ENCODE data around the gene USP34. TPM values are rescaled to one million over a fixed set of nuclear protein-coding genes. Genes with fewer than 3 reads are reported as not detected.

USP34 gene
- total RNA-seq, 2 donors from 2014 or later = 105 to 120 TPM

- Mint-ChIP-seq H3K4me3 (no peak overlapping the region), H3K27me3 (ENCODE audit: insufficient read depth) (no peaks in the 10 kb centered on the region), H3K27ac (no peak overlapping the region), H3K36me3 (ENCODE audit: low read depth) (peaks cover 5% of the 10 kb centered on the region), H3K9me3 (no peaks in the 10 kb centered on the region), H3K4me1 (peaks cover 32% of the 10 kb centered on the region)
- 94 to 97% methylated on average over 3 of the region's 3 CpGs for WGBS, 2 experiments (ENCODE audit: insufficient coverage in 1 of 2, insufficient read length in 1 of 2)
- Histone ChIP-seq H3K4me1 (ENCODE audit: control insufficient read depth, insufficient read depth, low read length) (no peaks in the 10 kb centered on the region), H3K9me3 (ENCODE audit: control insufficient read depth, low read length) (no peaks in the 10 kb centered on the region), H3K27ac (ENCODE audit: low read depth, low read length) (no peak overlapping the region), H3K36me3 (ENCODE audit: control insufficient read depth, insufficient read depth, low read length) (peaks cover 25% of the 10 kb centered on the region), H3K9ac (ENCODE audit: extremely low read depth, low read length, poor library complexity, severe bottlenecking) (no peak overlapping the region), H3K4me3 (ENCODE audit: low read length) (no peak overlapping the region), H3K27me3 (ENCODE audit: control insufficient read depth, insufficient read depth, low read length, poor library complexity, severe bottlenecking) (no peaks in the 10 kb centered on the region)
- TF ChIP-seq CTCF (conservative IDR thresholded peaks at IDR 0.05) = no peak
- DNase-seq = no peak
Measured at GRCh38 chr2:61423714-61424113, 47.2 kb downstream of the USP34 start.

GRCh38 chr2:61421611-61422010 is 49.3 kb downstream of the USP34 start:
- no peak overlapping the region for H3K4me3 Mint-ChIP-seq
- no peak overlapping the region for H3K27ac Mint-ChIP-seq

GRCh38 chr2:61420991-61421544 is 49.8 kb downstream of the USP34 start:
- H3K36me3 Mint-ChIP-seq (ENCODE audit: low read depth) = peaks cover 11% of the 10 kb centered on the region
- 90 to 100% methylated on average over 2 to 3 of the region's 3 CpGs for WGBS, 2 experiments (ENCODE audit: insufficient coverage in 1 of 2, insufficient read length in 1 of 2)
- H3K9me3 Mint-ChIP-seq = no peaks in the 10 kb centered on the region
- Histone ChIP-seq H3K27me3 (ENCODE audit: control insufficient read depth, insufficient read depth, low read length, poor library complexity, severe bottlenecking) (no peaks in the 10 kb centered on the region), H3K9me3 (ENCODE audit: control insufficient read depth, low read length) (no peaks in the 10 kb centered on the region), H3K9ac (ENCODE audit: extremely low read depth, low read length, poor library complexity, severe bottlenecking) (no peak overlapping the region), H3K4me1 (ENCODE audit: control insufficient read depth, insufficient read depth, low read length) (no peaks in the 10 kb centered on the region), H3K36me3 (ENCODE audit: control insufficient read depth, insufficient read depth, low read length) (peaks cover 41% of the 10 kb centered on the region), H3K27ac (ENCODE audit: low read depth, low read length) (no peak overlapping the region), H3K4me3 (ENCODE audit: low read length) (no peak overlapping the region)
- no peak for TF ChIP-seq CTCF (conservative IDR thresholded peaks at IDR 0.05)
- H3K4me3 Mint-ChIP-seq = no peak overlapping the region
- no peaks in the 10 kb centered on the region for H3K27me3 Mint-ChIP-seq (ENCODE audit: insufficient read depth)
- peaks cover 26% of the 10 kb centered on the region for H3K4me1 Mint-ChIP-seq
- no peak overlapping the region for H3K27ac Mint-ChIP-seq
- no peak for DNase-seq

More at GRCh38 chr2:61421611-61422010, 49.3 kb downstream of the USP34 start:
- peaks cover 27% of the 10 kb centered on the region for H3K4me1 Mint-ChIP-seq
- Histone ChIP-seq H3K9me3 (ENCODE audit: control insufficient read depth, low read length) (no peaks in the 10 kb centered on the region), H3K4me3 (ENCODE audit: low read length) (no peak overlapping the region), H3K9ac (ENCODE audit: extremely low read depth, low read length, poor library complexity, severe bottlenecking) (no peak overlapping the region), H3K27me3 (ENCODE audit: control insufficient read depth, insufficient read depth, low read length, poor library complexity, severe bottlenecking) (no peaks in the 10 kb centered on the region), H3K4me1 (ENCODE audit: control insufficient read depth, insufficient read depth, low read length) (no peaks in the 10 kb centered on the region), H3K36me3 (ENCODE audit: control insufficient read depth, insufficient read depth, low read length) (peaks cover 38% of the 10 kb centered on the region), H3K27ac (ENCODE audit: low read depth, low read length) (no peak overlapping the region)
- H3K9me3 Mint-ChIP-seq = no peaks in the 10 kb centered on the region
- TF ChIP-seq CTCF (conservative IDR thresholded peaks at IDR 0.05) = no peak
- DNase-seq = no peak
- H3K36me3 Mint-ChIP-seq (ENCODE audit: low read depth) = peaks cover 11% of the 10 kb centered on the region
- WGBS, 2 experiments (ENCODE audit: insufficient coverage in 1 of 2, insufficient read length in 1 of 2) = 99% methylated on average over 9 of the region's 9 CpGs; no CpG with 5 or more reads in 1 of the 2 experiments
- no peaks in the 10 kb centered on the region for H3K27me3 Mint-ChIP-seq (ENCODE audit: insufficient read depth)

All from endodermal cell (in vitro differentiated cells).